Measurements from ENCODE around the gene EXTL2. TPM values are rescaled to one million over a fixed set of nuclear protein-coding genes. Genes with fewer than 3 reads are reported as not detected.
"Not testable (repeated sequence)": the region's sequence is repeated elsewhere in the genome, so short reads cannot be mapped to it uniquely, and the experiment has no call there.

The EXTL2 gene
- total RNA-seq, 3 donors from 2014 or later: 4.7 to 13.4 (median 4.8) TPM

- ATAC-seq (no peak), DNase-seq (no peak)
- Histone ChIP-seq H3K9me3 (no peaks in the 10 kb centered on the region), H3K36me3 (ENCODE audit: low read depth) (no peaks in the 10 kb centered on the region), H3K4me3 (no peak overlapping the region), H3K4me1 (ENCODE audit: low read depth) (no peaks in the 10 kb centered on the region)
- intact Hi-C loops (cut with DNase I, micrococcal nuclease): loop anchor here in 1 of 2 donors (10.0 kb wide), 1 partner anchor 258 kb away; no protein-coding TSS in a partner anchor
- TF ChIP-seq CTCF (IDR thresholded peaks at IDR 0.05): no peak
Observed at GRCh38 chr1:100862591-100862990, 32.1 kb downstream of the EXTL2 start.

GRCh38 chr1:100861379-100861778 is 33.3 kb downstream of the EXTL2 start:
- H3K9me3 ChIP-seq: no peaks in the 10 kb centered on the region
- H3K4me3 ChIP-seq: no peak overlapping the region
- TF ChIP-seq CTCF (IDR thresholded peaks at IDR 0.05): no peak
- H3K36me3 ChIP-seq (ENCODE audit: low read depth): no peaks in the 10 kb centered on the region
- intact Hi-C loops (cut with DNase I, micrococcal nuclease): loop anchor here in 1 of 2 donors (10.0 kb wide), 1 partner anchor 257 kb away; no protein-coding TSS in a partner anchor
- ATAC-seq (no peak), DNase-seq (no peak)
- H3K4me1 ChIP-seq (ENCODE audit: low read depth): no peaks in the 10 kb centered on the region

GRCh38 chr1:100860397-100860991 is 34.1 kb downstream of the EXTL2 start:
- no peak for DNase-seq
- intact Hi-C loops (cut with DNase I, micrococcal nuclease): loop anchor here in 1 of 2 donors (10.0 kb wide), 1 partner anchor 256 kb away; no protein-coding TSS in a partner anchor
- Histone ChIP-seq H3K4me1 (ENCODE audit: low read depth) (no peaks in the 10 kb centered on the region), H3K9me3 (no peaks in the 10 kb centered on the region), H3K36me3 (ENCODE audit: low read depth) (no peaks in the 10 kb centered on the region), H3K4me3 (no peak overlapping the region)
- no peak for ATAC-seq
- no peak for TF ChIP-seq CTCF (IDR thresholded peaks at IDR 0.05)

- ATAC-seq: not testable (repeated sequence)
Observed at GRCh38 chr1:100855116-100855515, 39.5 kb downstream of the EXTL2 start.

GRCh38 chr1:100852976-100853375 is 41.7 kb downstream of the EXTL2 start:
- Histone ChIP-seq H3K36me3 (ENCODE audit: low read depth) (no peaks in the 10 kb centered on the region), H3K9me3 (no peaks in the 10 kb centered on the region), H3K4me1 (ENCODE audit: low read depth) (no peaks in the 10 kb centered on the region), H3K4me3 (no peak overlapping the region)
- DNase-seq (no peak), ATAC-seq (no peak)
- intact Hi-C loops (cut with DNase I, micrococcal nuclease): no loop called here
- no peak for TF ChIP-seq CTCF (IDR thresholded peaks at IDR 0.05)

More at GRCh38 chr1:100855116-100855515, 39.5 kb downstream of the EXTL2 start:
- H3K4me3 ChIP-seq; H3K4me1 ChIP-seq (ENCODE audit: low read depth); H3K36me3 ChIP-seq (ENCODE audit: low read depth); DNase-seq; H3K9me3 ChIP-seq; intact Hi-C loops (cut with DNase I, micrococcal nuclease): not testable (repeated sequence)

GRCh38 chr1:100851726-100852125 is 42.9 kb downstream of the EXTL2 start:
- intact Hi-C loops (cut with DNase I, micrococcal nuclease): no loop called here
- Histone ChIP-seq H3K4me3 (no peak overlapping the region), H3K36me3 (ENCODE audit: low read depth) (no peaks in the 10 kb centered on the region), H3K4me1 (ENCODE audit: low read depth) (no peaks in the 10 kb centered on the region), H3K9me3 (no peaks in the 10 kb centered on the region)
- ATAC-seq: no peak
- TF ChIP-seq CTCF (IDR thresholded peaks at IDR 0.05): no peak
- no peak for DNase-seq
